ENCODE data around the gene ACVRL1. TPM values are rescaled to one million over a fixed set of nuclear protein-coding genes. Genes with fewer than 3 reads are reported as not detected.

ACVRL1 gene
- total and polyA plus RNA-seq, 2 donors, result 47.9 to 71.7 TPM

- Histone ChIP-seq H3K27ac (ENCODE audit: low read depth) (no peak overlapping the region), H3K36me3 (ENCODE audit: insufficient read depth) (no peaks in the 10 kb centered on the region), H3K4me3 (ENCODE audit: low read depth, low read length) (no peak overlapping the region), H3K4me1 (ENCODE audit: insufficient read depth) (peaks cover 2% of the 10 kb centered on the region)
- no peak for DNase-seq (ENCODE audit: extremely low spot score)
- 72% methylated on average over 4 of the region's 4 CpGs for WGBS
Measured at GRCh38 chr12:51971679-51972421, 64.5 kb downstream of the ACVRL1 start.

GRCh38 chr12:51972422-51972812 is 65.1 kb downstream of the ACVRL1 start:
- H3K36me3 ChIP-seq (ENCODE audit: insufficient read depth), result no peaks in the 10 kb centered on the region
- peaks cover 2% of the 10 kb centered on the region for H3K4me1 ChIP-seq (ENCODE audit: insufficient read depth)
- no peak overlapping the region for H3K27ac ChIP-seq (ENCODE audit: low read depth)
- no peak for DNase-seq (ENCODE audit: extremely low spot score)
- WGBS, result 75% methylated on average over 5 of the region's 5 CpGs
- no peak overlapping the region for H3K4me3 ChIP-seq (ENCODE audit: low read depth, low read length)

- H3K4me1 ChIP-seq (ENCODE audit: insufficient read depth), result peaks cover 2% of the 10 kb centered on the region
- no peak overlapping the region for H3K27ac ChIP-seq (ENCODE audit: low read depth)
- no peaks in the 10 kb centered on the region for H3K36me3 ChIP-seq (ENCODE audit: insufficient read depth)
- no peak for DNase-seq (ENCODE audit: extremely low spot score)
- 50% methylated on average over 9 of the region's 9 CpGs for WGBS
- no peak overlapping the region for H3K4me3 ChIP-seq (ENCODE audit: low read depth, low read length)
Measured at GRCh38 chr12:51972849-51973273, 65.6 kb downstream of the ACVRL1 start.

Other genes with a start within 250 kb of the ACVRL1 start
- gene FIGNL2, start 58.8 kb upstream of the ACVRL1 start, total RNA-seq, result 0.53 TPM
- gene FIGNL2, start 58.8 kb upstream of the ACVRL1 start, polyA plus RNA-seq, result 0.33 TPM
- not detected for gene ANKRD33, start 19.4 kb upstream of the ACVRL1 start, total RNA-seq
- gene ANKRD33, start 19.4 kb upstream of the ACVRL1 start, polyA plus RNA-seq, result not detected
- gene ACVR1B, start 44.2 kb downstream of the ACVRL1 start, total RNA-seq, result 9.5 TPM
- 14.8 TPM for gene ACVR1B, start 44.2 kb downstream of the ACVRL1 start, polyA plus RNA-seq
- 13.0 TPM for gene TAMALIN, start 99.4 kb downstream of the ACVRL1 start, total RNA-seq
- gene TAMALIN, start 99.4 kb downstream of the ACVRL1 start, polyA plus RNA-seq, result 51.8 TPM
- 18.3 TPM for gene NR4A1, start 143.9 kb downstream of the ACVRL1 start, total RNA-seq
- 307 TPM for gene NR4A1, start 143.9 kb downstream of the ACVRL1 start, polyA plus RNA-seq
- gene ATG101, start 162.5 kb downstream of the ACVRL1 start, total RNA-seq, result 20.4 TPM
- 46.4 TPM for gene ATG101, start 162.5 kb downstream of the ACVRL1 start, polyA plus RNA-seq
- gene SMIM41, start 172.2 kb downstream of the ACVRL1 start, total RNA-seq, result 3.4 TPM
- 5.5 TPM for gene SMIM41, start 172.2 kb downstream of the ACVRL1 start, polyA plus RNA-seq